H1 (cell line): ENCODE measurements around the gene CCDC198. TPM values are rescaled to one million over a fixed set of nuclear protein-coding genes. Genes with fewer than 3 reads are reported as not detected.

Experiments
- CTCF ChIA-PET: fragments of 300-600 bp; sonication (Branson Sonifier 250); formaldehyde crosslinking; loops from one replicate; lab custom pipeline; 2021; ENCODE audit not compliant: partially characterized antibody; lab: Charles Lee
- POLR2A ChIA-PET: fragments of 300-600 bp; sonication (Branson Sonifier 250); formaldehyde crosslinking; loops from one replicate; lab custom pipeline; 2021; ENCODE audit warnings: inconsistent platforms; ENCODE audit not compliant: partially characterized antibody; lab: Charles Lee
- DNase-seq, 2 experiments: peaks; one replicate each; pipeline versions ENCODE4 v3.0.0 to v3.0.0-alpha.2; 2010 to 2022; ENCODE audit warnings: low spot score in 2 of 2, low read depth in 1 of 2, mixed read lengths in 1 of 2
- FAIRE-seq: peaks from 2 replicates; lab custom pipeline; 2011; peaks lifted over from hg19 to GRCh38; lab: Jason Lieb, UNC
- H2AFZ ChIP-seq: 2 replicates; pipeline ENCODE4 v1.8.1; 2012; ENCODE audit warnings: low read length, inconsistent platforms
- H2AK5ac ChIP-seq: 2 replicates; pipeline ENCODE4 v1.6.1; 2013; ENCODE audit warnings: low read depth, low read length
- H2BK120ac ChIP-seq: replicated peaks from 2 replicates; pipeline ENCODE3; 2013; ENCODE audit warnings: low read depth, low read length, inconsistent platforms
- H2BK12ac ChIP-seq: 2 replicates; pipeline ENCODE4 v1.6.1; 2013; ENCODE audit warnings: low read depth, low read length
- H2BK15ac ChIP-seq: 2 replicates; pipeline ENCODE4 v1.6.1; 2013; ENCODE audit warnings: low read length
- H2BK20ac ChIP-seq: 2 replicates; pipeline ENCODE4 v1.6.1; 2013; ENCODE audit warnings: low read length
- H2BK5ac ChIP-seq: 2 replicates; pipeline ENCODE4 v1.6.1; 2013; ENCODE audit warnings: low read depth, low read length
- H3K14ac ChIP-seq: 2 replicates; pipeline ENCODE4 v1.6.1; 2013; ENCODE audit warnings: inconsistent platforms; ENCODE audit not compliant: insufficient read length
- H3K18ac ChIP-seq: 2 replicates; pipeline ENCODE4 v1.6.1; 2013; ENCODE audit warnings: low read length; ENCODE audit errors: extremely low read depth
- H3K23ac ChIP-seq: 2 replicates; pipeline ENCODE4 v1.6.1; 2013; ENCODE audit warnings: inconsistent platforms; ENCODE audit not compliant: insufficient read length
- H3K23me2 ChIP-seq: 2 replicates; pipeline ENCODE4 v1.6.1; 2013; ENCODE audit warnings: low read depth, low read length
- H3K27ac ChIP-seq: 2 replicates; pipeline ENCODE4 v1.6.1; 2011; ENCODE audit warnings: low read depth, low read length, inconsistent platforms
- H3K27me3 ChIP-seq, 4 experiments: replicated peaks in 1 of 4; 1 replicate in 1 of 4; 2 replicates in 3 of 4; pipeline versions ENCODE4 v1.6.1 to v1.8.1; 2011 to 2013; ENCODE audit warnings: low read length in 3 of 4, mild to moderate bottlenecking in 3 of 4, inconsistent platforms in 2 of 4, mixed read lengths in 2 of 4, moderate library complexity in 1 of 4; ENCODE audit not compliant: control insufficient read depth in 3 of 4, insufficient read depth in 3 of 4; ENCODE audit errors: extremely low read depth in 1 of 4
- H3K36me3 ChIP-seq, 4 experiments: 2 replicates each; pipeline versions ENCODE4 v1.6.1 to v1.8.1; 2011 to 2013; ENCODE audit warnings: mild to moderate bottlenecking in 4 of 4, low read length in 3 of 4, moderate library complexity in 2 of 4, control low read depth in 1 of 4, inconsistent platforms in 1 of 4; ENCODE audit not compliant: insufficient read depth in 4 of 4, control insufficient read depth in 2 of 4
- H3K4ac ChIP-seq: replicated peaks from 2 replicates; pipeline ENCODE3; 2013; ENCODE audit warnings: low read length, low read depth, mixed read lengths, inconsistent platforms; ENCODE audit not compliant: insufficient read length
- H3K4me1 ChIP-seq, 4 experiments: replicated peaks in 1 of 4; 1 replicate in 1 of 4; 2 replicates in 3 of 4; pipeline versions ENCODE4 v1.6.1 to v1.8.1; 2011 to 2013; ENCODE audit warnings: low read length in 3 of 4, inconsistent platforms in 2 of 4, mixed read lengths in 1 of 4; ENCODE audit not compliant: insufficient read depth in 4 of 4, control insufficient read depth in 3 of 4
- H3K4me2 ChIP-seq, 2 experiments: 2 replicates each; pipeline versions ENCODE4 v1.6.1 to v1.8.1; 2011 to 2013; ENCODE audit warnings: low read depth in 2 of 2, low read length in 2 of 2, control low read depth in 1 of 2, inconsistent platforms in 1 of 2, mild to moderate bottlenecking in 1 of 2; ENCODE audit not compliant: insufficient read depth in 1 of 2
- H3K4me3 ChIP-seq, 4 experiments: fragments of 200-600, 300-600 bp in 1 of 4; sonication (generic), shearing (Covaris generic), sonication (Bioruptor Twin) in 1 of 4; 2 replicates each; pipeline versions ENCODE4 v1.5.1 to v1.8.1; 2011 to 2016; ENCODE audit warnings: low read length in 4 of 4, low read depth in 3 of 4, control low read depth in 2 of 4, inconsistent platforms in 2 of 4, mild to moderate bottlenecking in 2 of 4, mixed read lengths in 1 of 4, moderate library complexity in 1 of 4; ENCODE audit not compliant: insufficient read depth in 2 of 4; ENCODE audit errors: extremely low read depth in 1 of 4
- H3K56ac ChIP-seq: replicated peaks from 2 replicates; pipeline ENCODE3; 2013; ENCODE audit warnings: low read depth, mild to moderate bottlenecking, mixed read lengths, low read length, inconsistent platforms; ENCODE audit not compliant: insufficient read length
- H3K79me1 ChIP-seq: 2 replicates; pipeline ENCODE4 v1.6.1; 2013; ENCODE audit warnings: low read depth, low read length, control low read depth
- H3K79me2 ChIP-seq, 2 experiments: 2 replicates each; pipeline versions ENCODE4 v1.6.1 to v1.8.1; 2012 to 2013; ENCODE audit warnings: low read length in 2 of 2, mild to moderate bottlenecking in 2 of 2, inconsistent platforms in 1 of 2; ENCODE audit not compliant: insufficient read depth in 2 of 2, control insufficient read depth in 1 of 2
- H3K9ac ChIP-seq, 4 experiments: replicated peaks in 1 of 4; 1 replicate in 1 of 4; 2 replicates in 3 of 4; pipeline versions ENCODE4 v1.6.1 to v1.8.1; 2011 to 2013; ENCODE audit warnings: low read depth in 3 of 4, low read length in 3 of 4, control low read depth in 2 of 4, mild to moderate bottlenecking in 2 of 4, moderate library complexity in 2 of 4, inconsistent platforms in 1 of 4; ENCODE audit errors: extremely low read depth in 1 of 4
- H3K9me3 ChIP-seq, 2 experiments: 2 replicates each; pipeline versions ENCODE4 v1.6.1 to v1.8.1; 2012 to 2013; ENCODE audit warnings: mild to moderate bottlenecking in 2 of 2, moderate library complexity in 2 of 2, control low read depth in 1 of 2, inconsistent platforms in 1 of 2, low read depth in 1 of 2, low read length in 1 of 2, mixed read lengths in 1 of 2; ENCODE audit not compliant: insufficient read depth in 2 of 2
- H4K20me1 ChIP-seq, 2 experiments: replicated peaks in 1 of 2; 2 replicates each; pipeline versions ENCODE3 to v1.8.1; 2011 to 2013; ENCODE audit warnings: inconsistent platforms in 2 of 2, low read length in 2 of 2, mild to moderate bottlenecking in 1 of 2; ENCODE audit not compliant: insufficient read depth in 2 of 2, control insufficient read depth in 1 of 2
- H4K5ac ChIP-seq: 2 replicates; pipeline ENCODE4 v1.6.1; 2013; ENCODE audit warnings: low read length, low read depth, mixed read lengths, inconsistent platforms; ENCODE audit not compliant: insufficient read length
- H4K8ac ChIP-seq: 2 replicates; pipeline ENCODE4 v1.8.0; 2013; ENCODE audit warnings: mild to moderate bottlenecking, moderate library complexity, low read length, inconsistent platforms; ENCODE audit not compliant: insufficient read depth; ENCODE audit errors: extremely low read depth
- H4K91ac ChIP-seq: replicated peaks from 2 replicates; pipeline ENCODE3; 2013; ENCODE audit warnings: low read length, mixed read lengths, inconsistent platforms; ENCODE audit not compliant: insufficient read length
- BCL11A ChIP-seq, 2 experiments: IDR thresholded peaks; one replicate each; pipeline ENCODE4 v1.6.1; 2011; ENCODE audit warnings: low read depth in 2 of 2, low read length in 2 of 2, mild to moderate bottlenecking in 2 of 2
- GABPA ChIP-seq: IDR thresholded peaks from 2 replicates; pipeline ENCODE4 v1.6.1; 2011; ENCODE audit warnings: mild to moderate bottlenecking, low read length, moderate library complexity, borderline replicate concordance; ENCODE audit not compliant: insufficient read depth
- RFX5 ChIP-seq: IDR thresholded peaks from 2 replicates; pipeline ENCODE4 v1.6.1; 2011; ENCODE audit warnings: low read depth, low read length, improper control_type of control experiment, borderline replicate concordance
- SP1 ChIP-seq: IDR thresholded peaks from 2 replicates; pipeline ENCODE4 v1.6.1; 2011; ENCODE audit warnings: low read depth, low read length
- SP4 ChIP-seq: IDR thresholded peaks from 2 replicates; pipeline ENCODE4 v1.6.1; 2012; ENCODE audit warnings: low read length, inconsistent platforms
- SUZ12 ChIP-seq: fragments of 200-600 bp; sonication (generic); IDR thresholded peaks from 2 replicates; pipeline ENCODE4 v1.6.1; 2012; ENCODE audit warnings: mild to moderate bottlenecking, inconsistent platforms, low read length, moderate library complexity, mixed read lengths
- TAF1 ChIP-seq: IDR thresholded peaks from 2 replicates; pipeline ENCODE4 v1.6.1; 2011; ENCODE audit warnings: mild to moderate bottlenecking, low read depth, low read length
- WGBS, 2 experiments: shearing (Covaris generic) in 1 of 2; methylation state at CpG; one replicate each; pipeline versions ENCODE4 v1.1.6 to v1.1.7; 2013 to 2015; ENCODE audit warnings: low lambda C conversion rate in 2 of 2, mixed read lengths in 2 of 2, inconsistent platforms in 1 of 2, low coverage in 1 of 2, missing lambda C conversion rate in 1 of 2; ENCODE audit not compliant: insufficient replicate concordance in 2 of 2, insufficient coverage in 1 of 2, insufficient read length in 1 of 2; ENCODE audit errors: extremely low coverage in 1 of 2, missing lambda C conversion rate in 1 of 2; 5-methylcytosine and 5-hydroxymethylcytosine counted together
- polyA plus RNA-seq, 7 experiments: library from polyadenylated mRNA; depleted of rRNA in 3 of 7; stranded (reverse) in 5 of 7; unstranded in 2 of 7; fragments of >200 nt in 5 of 7; fragments of 200-250 nt in 2 of 7; gene quantifications; 1 replicate in 5 of 7; 2 replicates in 1 of 7; 4 replicates in 1 of 7; pipeline versions ENCODE4 v1.2.1 to v1.2.3, GENCODE V29; 2011 to 2013; ENCODE audit warnings: missing spikeins in 2 of 7, mixed read lengths in 2 of 7
- total RNA-seq: library from RNA; stranded (reverse); fragmentation: NEBNext Ultra II Directional; extraction: Animal tissue kit (Norgen Biotek cat#: 25700); gene quantifications from 2 replicates; pipeline ENCODE4 v1.2.1, GENCODE V29; 2021
- TF ChIP-seq, protein P1 (sequence below): IDR thresholded peaks from 2 replicates; pipeline ENCODE4 v1.6.1; 2011; ENCODE audit warnings: low read depth, mild to moderate bottlenecking, low read length; ENCODE audit not compliant: insufficient read depth
- TF ChIP-seq, protein P2 (sequence below), 3 experiments: IDR thresholded peaks; 1 replicate in 2 of 3; 2 replicates in 1 of 3; pipeline versions ENCODE4 v1.5.1 to v1.6.1; 2011; ENCODE audit warnings: low read length in 3 of 3, mild to moderate bottlenecking in 3 of 3, inconsistent platforms in 2 of 3, low read depth in 1 of 3, moderate library complexity in 1 of 3; ENCODE audit not compliant: insufficient read depth in 1 of 3; ENCODE audit errors: control extremely low read depth in 1 of 3
- TF ChIP-seq, protein P3 (sequence below): IDR thresholded peaks from 2 replicates; pipeline ENCODE4 v1.6.1; 2012; ENCODE audit warnings: low read length, inconsistent platforms

Gene CCDC198
- total and polyA plus RNA-seq, 2 of the 8 experiments (the other 6 are each of a cell fraction or from before 2014, with no cell fraction given) = not detected

DNA sequence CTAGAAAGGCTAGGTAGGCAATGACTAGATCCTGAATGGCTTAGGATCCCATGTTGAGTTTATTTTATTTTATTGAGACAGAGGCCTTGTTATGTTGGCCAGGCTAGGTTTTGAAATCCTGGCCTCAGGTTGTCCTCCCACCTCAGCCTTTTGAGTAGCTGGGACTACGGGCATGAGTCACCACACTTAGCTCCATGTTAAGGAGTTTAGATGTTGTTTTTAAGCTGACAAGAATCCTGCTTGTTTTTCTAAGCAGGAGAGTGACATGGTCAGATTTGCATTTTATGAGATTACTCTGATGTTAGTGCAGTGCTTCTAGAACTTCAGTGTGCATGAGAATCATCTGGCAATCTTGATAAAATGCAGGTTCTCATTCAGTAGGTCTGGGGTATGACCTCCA, 14.5 kb downstream of the CCDC198 start:
- H3K4me1 ChIP-seq = no peaks in the 10 kb centered on the region
- no peak for FAIRE-seq
- H2BK120ac ChIP-seq = no peak overlapping the region
- H2AK5ac ChIP-seq = no peak overlapping the region
- WGBS, 2 experiments = 93% methylated on average over 1 of the region's 1 CpG; no CpG with 5 or more reads in 1 of the 2 experiments
- H3K27ac ChIP-seq = no peak overlapping the region
- H2AFZ ChIP-seq = no peak overlapping the region
- no peaks in the 10 kb centered on the region for H4K20me1 ChIP-seq
- no peak overlapping the region for H3K4me3 ChIP-seq
- H3K9ac ChIP-seq = no peak overlapping the region
- H3K18ac ChIP-seq = no peak overlapping the region
- H2BK5ac ChIP-seq = no peak overlapping the region
- no peak overlapping the region for H3K23ac ChIP-seq
- no peaks in the 10 kb centered on the region for H3K27me3 ChIP-seq
- H3K79me2 ChIP-seq = no peaks in the 10 kb centered on the region
- no peaks in the 10 kb centered on the region for H3K9me3 ChIP-seq
- no peaks in the 10 kb centered on the region for H3K79me1 ChIP-seq
- no peak overlapping the region for H4K8ac ChIP-seq
- no peak overlapping the region for H2BK15ac ChIP-seq
- H3K56ac ChIP-seq = no peak overlapping the region
- H4K91ac ChIP-seq = no peak overlapping the region
- no peaks in the 10 kb centered on the region for H3K23me2 ChIP-seq
- DNase-seq = no peak
- H3K4ac ChIP-seq = no peak overlapping the region
- H3K14ac ChIP-seq = no peak overlapping the region
- no peak overlapping the region for H2BK20ac ChIP-seq
- H4K5ac ChIP-seq = no peak overlapping the region
- H3K36me3 ChIP-seq = no peaks in the 10 kb centered on the region
- H3K4me2 ChIP-seq = no peak overlapping the region
- POLR2A ChIA-PET = no interaction called here
- CTCF ChIA-PET = interaction anchor here (2.7 kb wide), 1 partner anchor 48 kb away, joined by 7 read pairs; no protein-coding TSS in a partner anchor
- no peak overlapping the region for H2BK12ac ChIP-seq
- TF ChIP-seq RFX5 (no peak), BCL11A (IDR thresholded peaks at IDR 0.05; ENCODE audit: low read depth in 2 of 2, low read length in 2 of 2) (no peak), SP1 (no peak), SP4 (no peak), GABPA (no peak), TAF1 (no peak), SUZ12 (no peak)
- TF ChIP-seq, protein P1, sequence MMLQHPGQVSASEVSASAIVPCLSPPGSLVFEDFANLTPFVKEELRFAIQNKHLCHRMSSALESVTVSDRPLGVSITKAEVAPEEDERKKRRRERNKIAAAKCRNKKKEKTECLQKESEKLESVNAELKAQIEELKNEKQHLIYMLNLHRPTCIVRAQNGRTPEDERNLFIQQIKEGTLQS = no peak
- TF ChIP-seq, protein P2, sequence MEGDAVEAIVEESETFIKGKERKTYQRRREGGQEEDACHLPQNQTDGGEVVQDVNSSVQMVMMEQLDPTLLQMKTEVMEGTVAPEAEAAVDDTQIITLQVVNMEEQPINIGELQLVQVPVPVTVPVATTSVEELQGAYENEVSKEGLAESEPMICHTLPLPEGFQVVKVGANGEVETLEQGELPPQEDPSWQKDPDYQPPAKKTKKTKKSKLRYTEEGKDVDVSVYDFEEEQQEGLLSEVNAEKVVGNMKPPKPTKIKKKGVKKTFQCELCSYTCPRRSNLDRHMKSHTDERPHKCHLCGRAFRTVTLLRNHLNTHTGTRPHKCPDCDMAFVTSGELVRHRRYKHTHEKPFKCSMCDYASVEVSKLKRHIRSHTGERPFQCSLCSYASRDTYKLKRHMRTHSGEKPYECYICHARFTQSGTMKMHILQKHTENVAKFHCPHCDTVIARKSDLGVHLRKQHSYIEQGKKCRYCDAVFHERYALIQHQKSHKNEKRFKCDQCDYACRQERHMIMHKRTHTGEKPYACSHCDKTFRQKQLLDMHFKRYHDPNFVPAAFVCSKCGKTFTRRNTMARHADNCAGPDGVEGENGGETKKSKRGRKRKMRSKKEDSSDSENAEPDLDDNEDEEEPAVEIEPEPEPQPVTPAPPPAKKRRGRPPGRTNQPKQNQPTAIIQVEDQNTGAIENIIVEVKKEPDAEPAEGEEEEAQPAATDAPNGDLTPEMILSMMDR (IDR thresholded peaks at IDR 0.05; ENCODE audit: control extremely low read depth in 1 of 3, insufficient read depth in 1 of 3, low read depth in 1 of 3, low read length in 3 of 3) = no peak
- TF ChIP-seq, protein P3, sequence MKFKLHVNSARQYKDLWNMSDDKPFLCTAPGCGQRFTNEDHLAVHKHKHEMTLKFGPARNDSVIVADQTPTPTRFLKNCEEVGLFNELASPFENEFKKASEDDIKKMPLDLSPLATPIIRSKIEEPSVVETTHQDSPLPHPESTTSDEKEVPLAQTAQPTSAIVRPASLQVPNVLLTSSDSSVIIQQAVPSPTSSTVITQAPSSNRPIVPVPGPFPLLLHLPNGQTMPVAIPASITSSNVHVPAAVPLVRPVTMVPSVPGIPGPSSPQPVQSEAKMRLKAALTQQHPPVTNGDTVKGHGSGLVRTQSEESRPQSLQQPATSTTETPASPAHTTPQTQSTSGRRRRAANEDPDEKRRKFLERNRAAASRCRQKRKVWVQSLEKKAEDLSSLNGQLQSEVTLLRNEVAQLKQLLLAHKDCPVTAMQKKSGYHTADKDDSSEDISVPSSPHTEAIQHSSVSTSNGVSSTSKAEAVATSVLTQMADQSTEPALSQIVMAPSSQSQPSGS = no peak
